GM21717 (cell line): Measurements from ENCODE around the gene FHIT.
A peak's percentile ranks its signal among the peaks of the same experiment; 100 is the strongest.

Source experiments
- ATAC-seq: cut with Tn5 transposase; IDR thresholded peaks from one replicate; pipeline ENCODE4 v1.9.1; 2021; ENCODE audit warnings: mild to moderate bottlenecking, moderate library complexity; ENCODE audit not compliant: unreplicated experiment

Gene FHIT

GRCh38 chr3:60867200-60867599 is 384.1 kb downstream of the FHIT start:
- no peak for ATAC-seq

- no peak for ATAC-seq
Observed at GRCh38 chr3:60856257-60857046, 394.8 kb downstream of the FHIT start.

- ATAC-seq, result no peak
Observed at GRCh38 chr3:60855250-60855649, 396.0 kb downstream of the FHIT start.

GRCh38 chr3:60854791-60855190 is 396.5 kb downstream of the FHIT start:
- ATAC-seq, result no peak

- no peak for ATAC-seq
Observed at GRCh38 chr3:60847791-60848190, 403.5 kb downstream of the FHIT start.

- ATAC-seq, result no peak
Observed at GRCh38 chr3:60844256-60844655, 407.0 kb downstream of the FHIT start.

- ATAC-seq, result no peak
Observed at GRCh38 chr3:60841355-60841754, 409.9 kb downstream of the FHIT start.

GRCh38 chr3:60839246-60839645 is 412.0 kb downstream of the FHIT start:
- ATAC-seq, result no peak

- ATAC-seq, result no peak
Observed at GRCh38 chr3:60835796-60836195, 415.5 kb downstream of the FHIT start.

- no peak for ATAC-seq
Observed at GRCh38 chr3:60829058-60829457, 422.2 kb downstream of the FHIT start.

- no peak for ATAC-seq
Observed at GRCh38 chr3:60827666-60828065, 423.6 kb downstream of the FHIT start.

- ATAC-seq, result no peak
Observed at GRCh38 chr3:60826511-60826910, 424.7 kb downstream of the FHIT start.

GRCh38 chr3:60812502-60812901 is 438.8 kb downstream of the FHIT start:
- peak; percentile 68 for ATAC-seq

GRCh38 chr3:60810881-60811280 is 440.4 kb downstream of the FHIT start:
- ATAC-seq, result no peak

- ATAC-seq, result no peak
Observed at GRCh38 chr3:60809857-60810610, 441.2 kb downstream of the FHIT start.

- no peak for ATAC-seq
Observed at GRCh38 chr3:60803216-60804173, 447.8 kb downstream of the FHIT start.

GRCh38 chr3:60801307-60801706 is 449.9 kb downstream of the FHIT start:
- ATAC-seq, result no peak

GRCh38 chr3:60798456-60798855 is 452.8 kb downstream of the FHIT start:
- ATAC-seq, result no peak

- no peak for ATAC-seq
Observed at GRCh38 chr3:60792249-60792852, 458.9 kb downstream of the FHIT start.

GRCh38 chr3:60788185-60788584 is 463.1 kb downstream of the FHIT start:
- no peak for ATAC-seq

GRCh38 chr3:60781935-60782334 is 469.3 kb downstream of the FHIT start:
- no peak for ATAC-seq
